Tongue (tissue), 2 donors: ENCODE measurements around the gene JUND. TPM values are rescaled to one million over a fixed set of nuclear protein-coding genes. Genes with fewer than 3 reads are reported as not detected.

Experiments
- DNase-seq: peaks from one replicate; pipeline ENCODE4 v3.0.0-alpha.2; 2015
- total RNA-seq: library from RNA; depleted of rRNA; stranded (reverse); fragments of >200 nt; gene quantifications from one replicate; pipeline ENCODE4 v1.2.3, GENCODE V29; 2014

JUND gene
- total RNA-seq, 1 donor from 2014 or later: 276 TPM

GRCh38 chr19:18308051-18308947, 26.9 kb upstream of the JUND start:
- no peak for DNase-seq

- no peak for DNase-seq
Measured at GRCh38 chr19:18307271-18307681, 25.9 kb upstream of the JUND start.

GRCh38 chr19:18306888-18307260, 25.5 kb upstream of the JUND start:
- DNase-seq: peak; percentile 73

- no peak for DNase-seq
Measured at GRCh38 chr19:18306209-18306887, 24.9 kb upstream of the JUND start.

GRCh38 chr19:18304458-18305310, 23.3 kb upstream of the JUND start:
- DNase-seq: peak; percentile 91

- no peak for DNase-seq
Measured at GRCh38 chr19:18304208-18304457, 22.7 kb upstream of the JUND start.

GRCh38 chr19:18301718-18302111, 20.3 kb upstream of the JUND start:
- DNase-seq: no peak

- peak; percentile 77 for DNase-seq
Measured at GRCh38 chr19:18300930-18301717, 19.7 kb upstream of the JUND start.

GRCh38 chr19:18299654-18300053, 18.2 kb upstream of the JUND start:
- no peak for DNase-seq

- no peak for DNase-seq
Measured at GRCh38 chr19:18298601-18299000, 17.2 kb upstream of the JUND start.

GRCh38 chr19:18297308-18297707, 15.9 kb upstream of the JUND start:
- DNase-seq: no peak

- no peak for DNase-seq
Measured at GRCh38 chr19:18295034-18295451, 13.6 kb upstream of the JUND start.

GRCh38 chr19:18294467-18294864, 13.0 kb upstream of the JUND start:
- no peak for DNase-seq

- DNase-seq: no peak
Measured at GRCh38 chr19:18293642-18294466, 12.4 kb upstream of the JUND start.

GRCh38 chr19:18292810-18293641, 11.6 kb upstream of the JUND start:
- peak; percentile 90 for DNase-seq

- DNase-seq: no peak
Measured at GRCh38 chr19:18292462-18292809, 11.0 kb upstream of the JUND start.

- DNase-seq: peak; percentile 87
Measured at GRCh38 chr19:18291590-18292461, 10.4 kb upstream of the JUND start.

- no peak for DNase-seq
Measured at GRCh38 chr19:18291019-18291524, 9.7 kb upstream of the JUND start.
